Measurements from ENCODE around the gene PKDREJ. TPM values are rescaled to one million over a fixed set of nuclear protein-coding genes. Genes with fewer than 3 reads are reported as not detected.
A peak's percentile ranks its signal among the peaks of the same experiment; 100 is the strongest.
"Not testable (repeated sequence)": the region's sequence is repeated elsewhere in the genome, so short reads cannot be mapped to it uniquely, and the experiment has no call there.

Gene PKDREJ
- total RNA-seq, 4 donors from 2014 or later: 0.13 to 1.3 (median 0.35) TPM; not detected in 1

DNA sequence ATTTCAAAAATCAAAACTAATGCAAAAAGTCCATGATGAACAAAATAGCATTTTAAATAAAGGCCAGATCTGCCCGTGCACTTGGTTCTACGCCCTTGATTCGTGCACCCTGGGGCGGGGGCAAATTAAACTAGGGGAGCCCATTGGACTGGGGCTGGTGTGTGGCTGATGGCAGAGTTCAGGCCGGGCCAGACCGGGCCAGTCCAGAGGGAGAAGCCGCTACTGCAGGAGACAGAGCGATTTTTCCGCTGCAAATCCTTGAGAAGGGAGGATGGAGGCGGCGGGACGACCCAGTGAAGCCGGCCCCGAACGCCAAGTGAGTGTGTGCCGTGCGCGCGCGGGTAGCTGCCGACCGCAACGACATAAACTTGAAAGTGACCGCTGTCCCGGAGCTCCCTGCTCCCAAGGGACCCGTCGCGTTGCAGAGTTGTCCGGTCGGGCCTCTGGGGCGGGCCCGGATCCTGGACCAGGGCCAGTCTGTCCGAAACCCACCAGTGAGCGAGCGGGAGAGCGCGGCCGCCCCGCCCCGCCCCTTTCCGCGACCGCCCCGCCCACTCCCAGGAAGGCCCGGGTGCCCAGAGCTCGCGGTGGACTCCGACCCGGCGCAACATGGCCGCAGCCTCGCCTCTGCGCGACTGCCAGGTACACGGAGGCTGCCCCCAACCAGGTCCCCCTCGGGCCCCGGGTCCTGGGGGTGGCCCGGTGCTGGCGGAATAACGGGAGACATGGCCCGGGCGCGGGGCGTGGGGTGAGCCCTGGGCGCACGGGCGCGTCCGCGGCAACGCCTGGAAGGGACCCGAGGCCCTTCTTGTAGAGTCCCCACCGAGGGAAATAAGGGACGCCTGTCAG, 4.5 kb upstream of the PKDREJ start, which contains the start of gene TTC38:
TSS of gene TTC38 (plus strand) at position 578 of the 849 bp plus-strand sequence. CDS start at position 610, 32 bp downstream.
- peaks cover 0 to 35% (median 2%) of the 10 kb centered on the region in 4 donors for H3K4me1 ChIP-seq
- H3K27ac ChIP-seq: peak within 1 kb of the TSS; percentile 75 to 89 (median 82)
- TF ChIP-seq, protein P1, sequence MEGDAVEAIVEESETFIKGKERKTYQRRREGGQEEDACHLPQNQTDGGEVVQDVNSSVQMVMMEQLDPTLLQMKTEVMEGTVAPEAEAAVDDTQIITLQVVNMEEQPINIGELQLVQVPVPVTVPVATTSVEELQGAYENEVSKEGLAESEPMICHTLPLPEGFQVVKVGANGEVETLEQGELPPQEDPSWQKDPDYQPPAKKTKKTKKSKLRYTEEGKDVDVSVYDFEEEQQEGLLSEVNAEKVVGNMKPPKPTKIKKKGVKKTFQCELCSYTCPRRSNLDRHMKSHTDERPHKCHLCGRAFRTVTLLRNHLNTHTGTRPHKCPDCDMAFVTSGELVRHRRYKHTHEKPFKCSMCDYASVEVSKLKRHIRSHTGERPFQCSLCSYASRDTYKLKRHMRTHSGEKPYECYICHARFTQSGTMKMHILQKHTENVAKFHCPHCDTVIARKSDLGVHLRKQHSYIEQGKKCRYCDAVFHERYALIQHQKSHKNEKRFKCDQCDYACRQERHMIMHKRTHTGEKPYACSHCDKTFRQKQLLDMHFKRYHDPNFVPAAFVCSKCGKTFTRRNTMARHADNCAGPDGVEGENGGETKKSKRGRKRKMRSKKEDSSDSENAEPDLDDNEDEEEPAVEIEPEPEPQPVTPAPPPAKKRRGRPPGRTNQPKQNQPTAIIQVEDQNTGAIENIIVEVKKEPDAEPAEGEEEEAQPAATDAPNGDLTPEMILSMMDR (IDR thresholded peaks at IDR 0.05): no peak
- peak; percentile 77 to 90 for TF ChIP-seq POLR2A (IDR thresholded peaks at IDR 0.05)
- H3K36me3 ChIP-seq: peaks cover 0 to 23% (median 0%) of the 10 kb centered on the region in 3 donors
- no peaks in the 10 kb centered on the region for H3K9me3 ChIP-seq
- H3K4me3 ChIP-seq: peak within 1 kb of the TSS; percentile 55 to 73 (median 67)
- DNase-seq: peak; percentile 68 to 96 (median 93)
- no peaks in the 10 kb centered on the region for H3K27me3 ChIP-seq

DNA sequence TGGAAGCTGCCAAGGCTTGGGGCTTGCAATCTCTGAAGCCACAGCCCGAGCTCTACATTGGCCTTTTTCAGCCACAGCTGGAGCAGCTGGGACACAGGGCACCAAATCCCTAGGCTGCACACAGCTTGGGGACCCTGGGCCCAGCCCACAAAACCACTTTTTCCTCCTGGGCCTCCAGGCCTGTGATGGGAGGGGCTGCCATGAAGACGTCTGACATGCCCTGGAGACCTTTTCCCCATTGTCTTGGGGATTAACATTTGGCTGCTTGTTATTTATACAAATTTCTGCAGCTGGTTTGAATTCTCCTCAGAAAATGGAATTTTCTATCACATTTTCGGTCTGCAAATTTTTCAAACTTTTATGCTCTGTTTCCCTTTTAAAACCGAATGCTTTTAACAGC, 2.5 kb upstream of the PKDREJ start:
- H3K27me3 ChIP-seq, H3K4me3 ChIP-seq, H3K27ac ChIP-seq, H3K36me3 ChIP-seq, H3K9me3 ChIP-seq: not testable (repeated sequence)
- H3K4me1 ChIP-seq: peaks cover 0 to 35% (median 2%) of the 10 kb centered on the region in 4 donors
- peak in 1 of 3 donors; percentile 15 for DNase-seq

DNA sequence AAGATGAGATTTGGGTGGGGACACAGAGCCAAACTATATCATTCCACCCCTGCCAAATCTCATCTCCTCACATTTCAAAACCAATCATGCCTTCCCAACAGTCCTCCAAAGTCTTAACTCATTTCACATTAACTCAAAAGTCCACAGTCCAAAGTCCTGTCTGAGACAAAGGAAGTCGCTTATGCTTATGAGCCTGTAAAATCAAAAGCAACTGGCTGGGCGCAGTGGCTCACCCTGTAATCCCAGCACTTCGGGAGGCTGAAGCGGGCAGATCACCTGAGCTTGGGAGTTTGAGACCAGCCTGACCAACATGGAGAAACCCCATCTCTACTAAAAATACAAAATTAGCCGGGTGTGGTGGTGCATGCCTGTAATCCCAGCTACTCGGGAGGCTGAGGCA, 1.4 kb upstream of the PKDREJ start:
- peak overlapping the region in 3 of 4 donors; percentile 15 to 75 (median 47) for H3K27ac ChIP-seq

DNA sequence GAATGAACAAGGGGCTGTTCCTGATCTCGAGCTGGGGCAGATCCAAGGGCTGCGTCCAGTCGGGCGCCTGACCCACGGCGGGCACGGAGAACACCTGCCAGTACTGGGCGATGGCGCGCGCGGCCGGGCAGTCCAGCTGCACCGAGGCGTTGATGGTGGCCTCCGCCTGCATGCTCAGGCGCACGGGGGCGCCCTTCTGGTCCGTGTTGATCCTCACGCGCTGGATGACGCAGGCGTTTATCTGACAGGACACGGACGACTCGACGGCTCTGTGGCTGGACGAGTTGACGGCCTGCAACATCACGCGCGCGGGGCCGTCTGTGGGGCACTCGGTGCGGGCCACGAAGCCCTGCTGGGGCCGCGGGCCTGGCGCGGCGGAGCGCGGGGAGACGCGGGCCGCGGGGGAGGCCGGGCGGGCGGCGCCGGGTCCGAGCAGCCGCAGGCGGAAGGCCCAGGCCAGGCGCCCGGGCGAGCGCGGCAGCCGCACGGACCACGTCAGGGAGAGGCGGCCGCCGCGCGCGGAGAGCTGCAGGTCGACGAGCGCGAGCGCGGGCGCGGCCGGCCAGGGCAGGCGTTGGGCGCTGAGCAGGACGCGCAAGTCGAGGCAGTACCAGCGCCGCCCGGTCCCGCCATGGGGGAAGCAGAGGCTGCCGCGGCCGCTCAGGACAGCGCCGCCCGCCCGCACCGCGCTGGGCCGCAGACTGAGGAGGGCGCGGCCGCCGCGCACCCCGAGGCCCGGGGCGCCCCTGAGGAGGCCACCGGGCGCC, 511 bp downstream of the PKDREJ start:
- TF ChIP-seq, protein P1 (IDR thresholded peaks at IDR 0.05): peak in 4 of 6 experiments; percentile 23 to 40 (median 32)
- TF ChIP-seq POLR2A (IDR thresholded peaks at IDR 0.05): no peak
- DNase-seq: peak; percentile 55 to 88 (median 72)
- Histone ChIP-seq H3K27ac (peak overlapping the region in 2 of 4 donors; percentile 47 to 48), H3K4me3 (peak overlapping the region in 3 of 4 donors; percentile 24 to 46 (median 43)), H3K9me3 (no peaks in the 10 kb centered on the region), H3K36me3 (no peaks in the 10 kb centered on the region), H3K4me1 (peaks cover 0 to 21% (median 1%) of the 10 kb centered on the region in 4 donors), H3K27me3 (no peaks in the 10 kb centered on the region)

More for the DNA sequence above, 1.4 kb upstream of the PKDREJ start:
- TF ChIP-seq POLR2A (IDR thresholded peaks at IDR 0.05): peak in 1 of 2 donors; percentile 52
- H3K27me3 ChIP-seq, H3K9me3 ChIP-seq, H3K36me3 ChIP-seq, H3K4me3 ChIP-seq: not testable (repeated sequence)
- peaks cover 0 to 35% (median 2%) of the 10 kb centered on the region in 4 donors for H3K4me1 ChIP-seq
- peak in 2 of 3 donors; percentile 64 to 76 for DNase-seq

DNA sequence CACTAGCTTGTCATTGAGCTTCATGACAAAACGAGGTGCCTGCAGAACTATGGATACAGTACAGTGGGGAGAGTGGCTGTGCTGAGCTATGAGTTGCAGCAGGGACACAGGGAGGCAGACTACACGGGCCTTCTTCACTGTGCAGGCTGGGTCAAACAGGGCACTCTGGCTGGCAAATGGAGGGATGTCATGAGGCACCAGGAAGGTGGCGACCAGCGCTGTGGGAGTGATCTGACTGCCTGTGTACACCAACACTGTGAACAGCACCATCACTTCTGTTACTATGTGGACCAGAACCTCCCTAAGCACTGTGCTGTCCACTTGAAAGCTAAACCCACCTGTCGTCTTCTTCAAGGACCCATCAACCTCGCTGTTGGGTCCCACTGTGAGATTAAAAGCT, 3.1 kb downstream of the PKDREJ start:
- Histone ChIP-seq H3K4me3 (no peak overlapping the region), H3K27me3 (no peaks in the 10 kb centered on the region), H3K4me1 (peaks cover 0 to 15% (median 0%) of the 10 kb centered on the region in 4 donors), H3K27ac (no peak overlapping the region), H3K36me3 (no peaks in the 10 kb centered on the region), H3K9me3 (no peaks in the 10 kb centered on the region)
- DNase-seq: peak in 1 of 3 donors; percentile 16
- TF ChIP-seq POLR2A (IDR thresholded peaks at IDR 0.05): no peak
- TF ChIP-seq, protein P1 (IDR thresholded peaks at IDR 0.05): no peak

DNA sequence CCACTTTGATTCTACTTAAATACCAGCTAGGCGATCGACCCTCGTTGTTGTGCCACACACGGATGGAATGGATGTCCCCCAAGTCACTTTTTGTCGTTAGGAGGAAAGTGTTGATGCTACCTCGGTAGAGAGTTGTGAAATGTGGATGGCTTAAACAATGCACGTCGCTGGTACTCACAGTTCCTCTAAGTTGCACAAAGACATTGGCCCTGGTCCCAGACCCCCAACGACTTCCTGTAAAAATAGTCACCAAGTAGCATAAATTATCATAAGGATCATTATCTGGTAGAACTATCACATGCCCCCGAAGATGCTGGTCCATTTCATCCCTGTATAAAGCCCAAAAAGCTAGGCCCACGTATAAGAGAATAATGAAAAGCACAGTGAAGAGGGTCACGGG, 3.8 kb downstream of the PKDREJ start:
- TF ChIP-seq, protein P1 (IDR thresholded peaks at IDR 0.05): no peak
- TF ChIP-seq POLR2A (IDR thresholded peaks at IDR 0.05): no peak
- no peak overlapping the region for H3K27ac ChIP-seq

More for the DNA sequence above, 3.8 kb downstream of the PKDREJ start:
- Histone ChIP-seq H3K9me3 (no peaks in the 10 kb centered on the region), H3K4me3 (no peak overlapping the region), H3K27me3 (no peaks in the 10 kb centered on the region), H3K4me1 (peaks cover 0 to 14% (median 0%) of the 10 kb centered on the region in 4 donors), H3K36me3 (no peaks in the 10 kb centered on the region)
- peak in 1 of 3 donors; percentile 3 for DNase-seq
